PC-3 (cell line): ENCODE results near the gene PRLH. TPM values are rescaled to one million over a fixed set of nuclear protein-coding genes. Genes with fewer than 3 reads are reported as not detected.
A peak's percentile ranks its signal among the peaks of the same experiment; 100 is the strongest.

Source experiments
- ATAC-seq: fragments of 200-7000 bp; cut with Tn5 transposase; 2 replicates; pipeline ENCODE4 v1.9.1; 2020; ENCODE audit warnings: mild to moderate bottlenecking, moderate library complexity
- BruUV-seq: library from RNA; stranded (reverse); fragments of 400-500 nt; replicated peaks from 2 replicates; lab custom pipeline; 2021; lab: Mats Ljungman, UMichigan
- CTCF ChIA-PET: fragments of 300-600 bp; sonication (Branson Sonifier 250); formaldehyde crosslinking; loops from one replicate; lab custom pipeline; 2022; ENCODE audit warnings: antibody characterized with exemption; lab: Charles Lee
- POLR2A ChIA-PET: fragments of 300-600 bp; sonication (Branson Sonifier 250); formaldehyde crosslinking; loops from one replicate; lab custom pipeline; 2022; ENCODE audit warnings: antibody characterized with exemption; ENCODE audit not compliant: unreplicated experiment; lab: Charles Lee
- DNase-seq: peaks from one replicate; pipeline ENCODE4 v3.0.0-alpha.2; 2015
- H2AFZ ChIP-seq: fragments of 300-600 bp; sonication (generic); 2 replicates; pipeline ENCODE4 v1.6.0; 2016; ENCODE audit warnings: antibody characterized with exemption, low read length
- H3F3A ChIP-seq: fragments of 300-600 bp; sonication (generic); one replicate; pipeline ENCODE4 v1.6.0; 2017; ENCODE audit warnings: antibody characterized with exemption, low read length, control low read depth, mild to moderate bottlenecking; ENCODE audit not compliant: unreplicated experiment
- H3K27ac ChIP-seq: fragments of 300-600 bp; sonication (generic); 2 replicates; pipeline ENCODE4 v1.5.1; 2016; ENCODE audit warnings: mild to moderate bottlenecking, low read length
- H3K27me3 ChIP-seq: fragments of 300-600 bp; sonication (generic); 2 replicates; pipeline ENCODE4 v1.6.1; 2016; ENCODE audit warnings: low read length, mixed read lengths
- H3K36me3 ChIP-seq: fragments of 300-600 bp; sonication (generic); 2 replicates; pipeline ENCODE4 v1.6.1; 2016; ENCODE audit warnings: low read depth, mixed run types, low read length, mixed read lengths
- H3K4me1 ChIP-seq: fragments of 300-600 bp; sonication (generic); 2 replicates; pipeline ENCODE4 v1.5.1; 2016; ENCODE audit warnings: low read length; ENCODE audit not compliant: insufficient read depth
- H3K4me2 ChIP-seq: fragments of 300-600 bp; sonication (generic); 2 replicates; pipeline ENCODE4 v1.6.0; 2016; ENCODE audit warnings: low read length
- H3K4me3 ChIP-seq: fragments of 300-600 bp; sonication (generic); 2 replicates; pipeline ENCODE4 v1.5.1; 2016; ENCODE audit warnings: mild to moderate bottlenecking, low read length, mixed read lengths
- H3K79me2 ChIP-seq: fragments of 300-600 bp; sonication (generic); 2 replicates; pipeline ENCODE4 v1.6.1; 2017; ENCODE audit warnings: low read length, mixed read lengths
- H3K9ac ChIP-seq: fragments of 300-600 bp; sonication (generic); 2 replicates; pipeline ENCODE4 v1.6.0; 2016; ENCODE audit warnings: mild to moderate bottlenecking, low read length
- H3K9me2 ChIP-seq: fragments of 300-600 bp; sonication (generic); replicated peaks from 2 replicates; pipeline ENCODE4 v1.6.1; 2016; ENCODE audit warnings: mixed run types, low read length, mixed read lengths
- H3K9me3 ChIP-seq: fragments of 300-600 bp; sonication (generic); 2 replicates; pipeline ENCODE4 v1.6.1; 2016; ENCODE audit warnings: low read length, mixed read lengths
- H4K20me1 ChIP-seq: fragments of 300-600 bp; sonication (generic); 2 replicates; pipeline ENCODE4 v1.6.1; 2016; ENCODE audit warnings: low read length, mixed read lengths
- EZH2 ChIP-seq: fragments of 300-600 bp; sonication (generic); IDR thresholded peaks from one replicate; pipeline ENCODE4 v1.6.1; 2017; ENCODE audit warnings: antibody characterized with exemption, mild to moderate bottlenecking, low read length; ENCODE audit not compliant: unreplicated experiment
- EZH2phosphoT487 ChIP-seq: fragments of 300-600 bp; sonication (generic); IDR thresholded peaks from 2 replicates; pipeline ENCODE4 v1.6.1; 2018; ENCODE audit warnings: mild to moderate bottlenecking, antibody characterized with exemption, low read length, borderline replicate concordance
- intact Hi-C: fragments of 100-400 bp; cut with micrococcal nuclease; formaldehyde crosslinking; loops from 2 replicates; pipeline ENCODE4 v1.9.0; 2023
- total RNA-seq: library from RNA; depleted of rRNA; stranded (reverse); fragments of >200 nt; gene quantifications from 2 replicates; pipeline ENCODE4 v1.2.3, GENCODE V29; 2014
- TF ChIP-seq, protein P1 (sequence below): fragments of 300-600 bp; sonication (generic); conservative IDR thresholded peaks from 2 replicates; pipeline ENCODE4 v1.5.1; 2017; ENCODE audit warnings: antibody characterized with exemption, low read depth, mild to moderate bottlenecking, low read length

PRLH gene
- total RNA-seq, 1 experiment from 2014 or later, result not detected

DNA sequence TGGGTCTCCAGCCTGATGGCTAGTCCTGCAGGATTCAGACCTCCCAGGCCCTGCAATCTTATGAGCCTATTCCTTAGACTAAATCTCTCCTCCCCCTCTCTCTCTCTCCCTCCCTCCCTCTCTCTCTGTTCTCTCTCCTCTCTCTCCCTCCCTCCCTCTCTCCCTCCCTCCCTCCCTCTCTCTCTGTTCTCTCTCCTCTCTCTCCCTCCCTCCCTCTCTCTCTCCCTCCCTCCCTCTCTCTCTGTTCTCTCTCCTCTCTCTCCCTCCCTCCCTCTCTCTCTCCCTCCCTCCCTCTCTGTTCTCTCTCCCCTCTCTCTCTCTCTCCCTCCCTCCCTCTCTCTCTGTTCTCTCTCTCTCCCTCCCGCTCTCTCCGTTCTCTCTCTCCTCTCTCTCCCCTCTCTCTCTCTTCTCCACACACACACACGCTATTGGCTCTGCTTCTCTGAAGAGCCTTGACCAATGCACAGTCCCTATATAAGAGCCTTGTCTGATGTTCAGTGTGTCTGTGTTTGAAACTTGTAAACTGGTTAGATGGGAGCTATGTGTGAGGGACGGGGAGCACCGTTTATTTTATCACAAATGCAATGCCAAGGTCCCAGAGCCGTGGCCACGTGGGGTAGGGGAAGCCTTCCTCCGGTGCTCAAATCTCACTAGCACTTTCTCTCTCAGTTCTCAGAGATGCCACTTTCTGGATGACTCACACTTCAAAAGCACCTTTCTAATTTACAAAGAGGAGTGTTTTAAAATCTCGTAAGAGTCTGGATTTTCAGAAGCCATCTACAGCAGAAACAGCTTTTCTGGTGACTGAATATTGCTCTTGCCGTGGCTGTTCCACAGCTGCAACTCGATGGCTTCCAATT is 9.4 kb upstream of the PRLH start:
- TF ChIP-seq EZH2phosphoT487 (no peak), EZH2 (no peak)
- TF ChIP-seq, protein P1, sequence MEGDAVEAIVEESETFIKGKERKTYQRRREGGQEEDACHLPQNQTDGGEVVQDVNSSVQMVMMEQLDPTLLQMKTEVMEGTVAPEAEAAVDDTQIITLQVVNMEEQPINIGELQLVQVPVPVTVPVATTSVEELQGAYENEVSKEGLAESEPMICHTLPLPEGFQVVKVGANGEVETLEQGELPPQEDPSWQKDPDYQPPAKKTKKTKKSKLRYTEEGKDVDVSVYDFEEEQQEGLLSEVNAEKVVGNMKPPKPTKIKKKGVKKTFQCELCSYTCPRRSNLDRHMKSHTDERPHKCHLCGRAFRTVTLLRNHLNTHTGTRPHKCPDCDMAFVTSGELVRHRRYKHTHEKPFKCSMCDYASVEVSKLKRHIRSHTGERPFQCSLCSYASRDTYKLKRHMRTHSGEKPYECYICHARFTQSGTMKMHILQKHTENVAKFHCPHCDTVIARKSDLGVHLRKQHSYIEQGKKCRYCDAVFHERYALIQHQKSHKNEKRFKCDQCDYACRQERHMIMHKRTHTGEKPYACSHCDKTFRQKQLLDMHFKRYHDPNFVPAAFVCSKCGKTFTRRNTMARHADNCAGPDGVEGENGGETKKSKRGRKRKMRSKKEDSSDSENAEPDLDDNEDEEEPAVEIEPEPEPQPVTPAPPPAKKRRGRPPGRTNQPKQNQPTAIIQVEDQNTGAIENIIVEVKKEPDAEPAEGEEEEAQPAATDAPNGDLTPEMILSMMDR, result no peak
- H4K20me1 ChIP-seq, result no peaks in the 10 kb centered on the region
- no peak overlapping the region for H2AFZ ChIP-seq
- no peaks in the 10 kb centered on the region for H3K4me1 ChIP-seq
- DNase-seq (no peak), ATAC-seq (peak; percentile 9; the same call in 1 of the 2 replicates)
- ChIA-PET POLR2A (no interaction called here), CTCF (no interaction called here)
- H3K27me3 ChIP-seq, result no peaks in the 10 kb centered on the region
- H3K27ac ChIP-seq, result no peak overlapping the region
- no TSS peak for BruUV-seq
- H3K9ac ChIP-seq, result no peak overlapping the region
- H3K9me3 ChIP-seq, result 0 out of 2 replicates have a peak, but pooled peaks cover 6% of the 10 kb centered on the region
- H3F3A ChIP-seq, result no peaks in the 10 kb centered on the region
- H3K4me2 ChIP-seq, result no peak overlapping the region
- peaks cover 43% of the 10 kb centered on the region for H3K36me3 ChIP-seq
- no peaks in the 10 kb centered on the region for H3K9me2 ChIP-seq
- no peak overlapping the region for H3K4me3 ChIP-seq
- intact Hi-C loops, result no loop called here
- H3K79me2 ChIP-seq, result no peaks in the 10 kb centered on the region

DNA sequence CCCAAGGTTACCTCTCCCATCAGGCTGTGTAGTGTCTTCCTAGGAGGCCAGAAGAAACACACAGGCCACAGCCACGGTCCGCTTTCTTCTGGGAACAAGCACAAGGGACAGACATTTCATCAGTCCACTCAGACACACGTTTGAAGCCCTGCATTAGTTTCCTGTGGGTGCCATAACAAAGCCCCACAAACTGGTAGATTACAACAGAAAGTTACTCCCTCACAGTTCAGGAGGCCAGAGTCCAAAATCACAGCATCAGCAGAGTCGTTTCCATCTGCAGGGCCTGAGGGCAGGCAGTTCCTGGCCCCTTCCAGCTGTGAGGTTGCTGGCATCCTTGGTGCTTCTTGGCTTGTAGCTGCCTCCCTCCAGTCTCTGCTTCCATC is 8.8 kb upstream of the PRLH start:
- no peaks in the 10 kb centered on the region for H3K79me2 ChIP-seq
- no peaks in the 10 kb centered on the region for H3K9me2 ChIP-seq
- no peak overlapping the region for H2AFZ ChIP-seq
- CTCF ChIA-PET, result no interaction called here
- no peak overlapping the region for H3K4me2 ChIP-seq
- POLR2A ChIA-PET, result no interaction called here
- H3K4me1 ChIP-seq, result no peaks in the 10 kb centered on the region
- ATAC-seq (no peak), DNase-seq (no peak)
- H3K9ac ChIP-seq, result no peak overlapping the region
- H3F3A ChIP-seq, result no peaks in the 10 kb centered on the region
- intact Hi-C loops, result no loop called here
- no peak for TF ChIP-seq EZH2
- no peak for TF ChIP-seq EZH2phosphoT487
- TF ChIP-seq, protein P1, result no peak
- no peaks in the 10 kb centered on the region for H3K27me3 ChIP-seq
- no TSS peak for BruUV-seq
- H3K36me3 ChIP-seq, result peaks cover 37% of the 10 kb centered on the region
- H4K20me1 ChIP-seq, result no peaks in the 10 kb centered on the region
- 0 out of 2 replicates have a peak, but pooled peaks cover 6% of the 10 kb centered on the region for H3K9me3 ChIP-seq
- no peak overlapping the region for H3K4me3 ChIP-seq
- H3K27ac ChIP-seq, result no peak overlapping the region
